Keratinocyte (primary cell): ENCODE results near the gene CALY. TPM values are rescaled to one million over a fixed set of nuclear protein-coding genes. Genes with fewer than 3 reads are reported as not detected.

Source experiments
- DNase-seq: peaks from one replicate; pipeline ENCODE4 v3.0.0-alpha.2; 2011; ENCODE audit warnings: low read depth, missing footprints, low spot score
- FAIRE-seq: peaks from 2 replicates; lab custom pipeline; 2011; peaks lifted over from hg19 to GRCh38; lab: Jason Lieb, UNC
- H2AFZ ChIP-seq: 2 replicates; pipeline ENCODE4 v1.6.0; 2012; ENCODE audit warnings: low read length, control low read depth, inconsistent platforms; ENCODE audit not compliant: control insufficient read depth
- H3K27ac ChIP-seq: 2 replicates; pipeline ENCODE4 v1.5.1; 2011; ENCODE audit warnings: low read length; ENCODE audit not compliant: control insufficient read depth, insufficient read depth
- H3K27me3 ChIP-seq: 3 replicates; pipeline ENCODE4 v1.6.0; 2011; ENCODE audit warnings: low read length; ENCODE audit not compliant: control insufficient read depth, insufficient read depth; ENCODE audit errors: extremely low read depth
- H3K36me3 ChIP-seq, 2 experiments: 2 replicates in 1 of 2; 3 replicates in 1 of 2; pipeline ENCODE4 v1.5.1; 2011; ENCODE audit warnings: low read length in 2 of 2, mild to moderate bottlenecking in 1 of 2; ENCODE audit not compliant: control insufficient read depth in 2 of 2, insufficient read depth in 2 of 2; ENCODE audit errors: extremely low read depth in 1 of 2
- H3K4me1 ChIP-seq: 3 replicates; pipeline ENCODE4 v1.5.1; 2011; ENCODE audit warnings: low read length; ENCODE audit not compliant: control insufficient read depth, insufficient read depth; ENCODE audit errors: extremely low read depth
- H3K4me2 ChIP-seq: 3 replicates; pipeline ENCODE4 v1.6.0; 2011; ENCODE audit warnings: low read depth, low read length; ENCODE audit not compliant: control insufficient read depth, insufficient read depth; ENCODE audit errors: extremely low read depth
- H3K4me3 ChIP-seq, 3 experiments: fragments of 200-600 bp in 1 of 3; sonication (generic) in 1 of 3; 2 replicates in 2 of 3; 3 replicates in 1 of 3; pipeline ENCODE4 v1.5.1; 2011 to 2016; ENCODE audit warnings: low read length in 3 of 3, mild to moderate bottlenecking in 3 of 3, control low read depth in 2 of 3, inconsistent platforms in 1 of 3, low read depth in 1 of 3, mixed read lengths in 1 of 3, mixed run types in 1 of 3, moderate library complexity in 1 of 3; ENCODE audit not compliant: control insufficient read depth in 2 of 3, insufficient read depth in 2 of 3; ENCODE audit errors: extremely low read depth in 1 of 3
- H3K79me2 ChIP-seq: 2 replicates; pipeline ENCODE4 v1.6.0; 2012; ENCODE audit warnings: low read length; ENCODE audit not compliant: control insufficient read depth, insufficient read depth
- H3K9ac ChIP-seq: 3 replicates; pipeline ENCODE4 v1.6.0; 2011; ENCODE audit warnings: low read length; ENCODE audit not compliant: control insufficient read depth, insufficient read depth; ENCODE audit errors: extremely low read depth
- H3K9me1 ChIP-seq: 3 replicates; pipeline ENCODE4 v1.6.0; 2011; ENCODE audit warnings: low read length; ENCODE audit not compliant: control insufficient read depth, insufficient read depth; ENCODE audit errors: extremely low read depth
- H3K9me3 ChIP-seq: 2 replicates; pipeline ENCODE4 v1.5.1; 2012; ENCODE audit warnings: low read depth, low read length; ENCODE audit not compliant: control insufficient read depth
- H4K20me1 ChIP-seq: 3 replicates; pipeline ENCODE4 v1.6.0; 2011; ENCODE audit warnings: low read length; ENCODE audit not compliant: control insufficient read depth, insufficient read depth; ENCODE audit errors: extremely low read depth
- EZH2 ChIP-seq: IDR thresholded peaks from one replicate; pipeline ENCODE4 v1.6.1; 2012; ENCODE audit warnings: inconsistent platforms, mild to moderate bottlenecking, low read length, moderate library complexity
- dilution Hi-C: fragments of 300-500 bp; cut with MboI; formaldehyde crosslinking; loops from one replicate; pipeline ENCODE4 v1.7.0; 2020; ENCODE audit warnings: low sequenced_read_pairs; ENCODE audit not compliant: extremely low pct_ligation_motif_present
- polyA plus RNA-seq, 5 experiments: library from polyadenylated mRNA; depleted of rRNA in 3 of 5; stranded (reverse) in 3 of 5; stranded (forward) in 1 of 5; unstranded in 1 of 5; fragments of >200 nt; gene quantifications; 1 replicate in 1 of 5; 2 replicates in 3 of 5; 3 replicates in 1 of 5; pipeline versions ENCODE4 v1.2.1 to v1.2.3, GENCODE V29; 2011 to 2012; ENCODE audit warnings: missing spikeins in 2 of 5, low read depth in 1 of 5, low replicate concordance in 1 of 5
- TF ChIP-seq, protein P1 (sequence below), 3 experiments: IDR thresholded peaks in 1 of 3; conservative IDR thresholded peaks in 1 of 3; optimal IDR thresholded peaks in 1 of 3; 2 replicates in 2 of 3; 3 replicates in 1 of 3; pipeline versions ENCODE3 to v1.5.1; 2011; ENCODE audit warnings: low read length in 3 of 3, mild to moderate bottlenecking in 3 of 3, moderate library complexity in 2 of 3, control low read depth in 1 of 3, inconsistent platforms in 1 of 3; ENCODE audit not compliant: insufficient read depth in 2 of 3; ENCODE audit errors: extremely low read depth in 1 of 3

The CALY gene
- polyA plus RNA-seq, 1 donor (not counting 4 experiments of a cell fraction or from before 2014, with no cell fraction given), result not detected

DNA sequence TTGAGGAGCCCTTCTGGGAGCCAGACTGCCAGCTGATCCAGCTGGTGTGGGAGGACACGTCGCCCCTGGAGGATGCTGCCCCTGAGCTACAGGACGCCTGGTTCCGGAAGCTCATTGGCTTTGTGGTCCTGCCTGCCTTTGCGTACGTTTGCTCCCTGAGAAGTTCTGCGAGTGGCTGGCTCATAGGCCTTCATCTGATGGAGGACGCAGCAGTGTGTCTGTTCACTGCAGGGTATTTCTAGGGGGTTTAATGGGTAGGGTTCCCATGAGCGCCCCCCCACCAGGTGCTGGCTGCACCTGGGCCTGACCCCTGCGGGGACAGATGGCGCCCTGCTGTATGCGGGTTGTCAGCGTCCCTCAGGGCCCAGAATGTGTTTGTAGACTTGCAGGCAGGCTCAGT, 47.4 kb upstream of the CALY start:
- no peaks in the 10 kb centered on the region for H3K4me1 ChIP-seq
- dilution Hi-C loops, result no loop called here
- no peak overlapping the region for H3K4me3 ChIP-seq
- H3K27me3 ChIP-seq, result no peaks in the 10 kb centered on the region
- DNase-seq (no peak), FAIRE-seq (no peak)
- no peak overlapping the region for H2AFZ ChIP-seq
- no peak overlapping the region for H3K27ac ChIP-seq
- no peaks in the 10 kb centered on the region for H3K9me3 ChIP-seq
- no peaks in the 10 kb centered on the region for H3K9me1 ChIP-seq
- TF ChIP-seq, protein P1, sequence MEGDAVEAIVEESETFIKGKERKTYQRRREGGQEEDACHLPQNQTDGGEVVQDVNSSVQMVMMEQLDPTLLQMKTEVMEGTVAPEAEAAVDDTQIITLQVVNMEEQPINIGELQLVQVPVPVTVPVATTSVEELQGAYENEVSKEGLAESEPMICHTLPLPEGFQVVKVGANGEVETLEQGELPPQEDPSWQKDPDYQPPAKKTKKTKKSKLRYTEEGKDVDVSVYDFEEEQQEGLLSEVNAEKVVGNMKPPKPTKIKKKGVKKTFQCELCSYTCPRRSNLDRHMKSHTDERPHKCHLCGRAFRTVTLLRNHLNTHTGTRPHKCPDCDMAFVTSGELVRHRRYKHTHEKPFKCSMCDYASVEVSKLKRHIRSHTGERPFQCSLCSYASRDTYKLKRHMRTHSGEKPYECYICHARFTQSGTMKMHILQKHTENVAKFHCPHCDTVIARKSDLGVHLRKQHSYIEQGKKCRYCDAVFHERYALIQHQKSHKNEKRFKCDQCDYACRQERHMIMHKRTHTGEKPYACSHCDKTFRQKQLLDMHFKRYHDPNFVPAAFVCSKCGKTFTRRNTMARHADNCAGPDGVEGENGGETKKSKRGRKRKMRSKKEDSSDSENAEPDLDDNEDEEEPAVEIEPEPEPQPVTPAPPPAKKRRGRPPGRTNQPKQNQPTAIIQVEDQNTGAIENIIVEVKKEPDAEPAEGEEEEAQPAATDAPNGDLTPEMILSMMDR (optimal IDR thresholded peaks at IDR 0.05 in 1 of 3, IDR thresholded peaks at IDR 0.05 in 1 of 3, conservative IDR thresholded peaks at IDR 0.05 in 1 of 3; ENCODE audit: extremely low read depth in 1 of 3, insufficient read depth in 2 of 3, low read length in 3 of 3), result no peak
- no peak for TF ChIP-seq EZH2
- no peak overlapping the region for H3K9ac ChIP-seq
- H3K79me2 ChIP-seq, result no peaks in the 10 kb centered on the region
- H3K36me3 ChIP-seq, result no peaks in the 10 kb centered on the region
- no peaks in the 10 kb centered on the region for H4K20me1 ChIP-seq
- no peak overlapping the region for H3K4me2 ChIP-seq

DNA sequence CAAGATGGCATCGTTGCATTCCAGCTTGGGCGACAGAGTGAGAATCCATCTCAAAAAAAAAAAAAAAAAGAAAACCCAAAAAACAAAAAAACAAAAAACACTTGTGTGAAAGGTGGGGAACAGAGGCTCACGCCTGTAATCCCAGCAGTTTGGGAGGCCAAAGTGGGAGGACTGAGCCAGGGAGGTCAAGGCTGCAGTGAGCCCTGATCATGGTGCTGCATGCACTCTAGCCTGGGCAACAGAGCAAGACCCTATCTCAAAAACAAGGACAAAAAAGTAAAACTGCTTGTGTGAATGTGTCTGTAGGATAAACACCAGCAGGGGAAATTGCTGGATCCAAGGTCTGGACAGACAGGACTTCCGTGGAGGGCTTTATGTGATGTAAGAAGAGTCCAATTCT, 46.9 kb upstream of the CALY start:
- DNase-seq (no peak), FAIRE-seq (no peak)
- no peak overlapping the region for H2AFZ ChIP-seq
- no peaks in the 10 kb centered on the region for H3K27me3 ChIP-seq
- H4K20me1 ChIP-seq, result no peaks in the 10 kb centered on the region
- H3K4me1 ChIP-seq, result no peaks in the 10 kb centered on the region
- TF ChIP-seq, protein P1 (optimal IDR thresholded peaks at IDR 0.05 in 1 of 3, IDR thresholded peaks at IDR 0.05 in 1 of 3, conservative IDR thresholded peaks at IDR 0.05 in 1 of 3; ENCODE audit: extremely low read depth in 1 of 3, insufficient read depth in 2 of 3, low read length in 3 of 3), result no peak
- TF ChIP-seq EZH2, result no peak
- H3K9me1 ChIP-seq, result no peaks in the 10 kb centered on the region
- no peak overlapping the region for H3K27ac ChIP-seq
- H3K9me3 ChIP-seq, result no peaks in the 10 kb centered on the region
- dilution Hi-C loops, result no loop called here
- no peaks in the 10 kb centered on the region for H3K36me3 ChIP-seq
- no peak overlapping the region for H3K9ac ChIP-seq
- H3K4me3 ChIP-seq, result no peak overlapping the region
- no peak overlapping the region for H3K4me2 ChIP-seq
- H3K79me2 ChIP-seq, result no peaks in the 10 kb centered on the region
